HEK293T (cell line): ENCODE measurements around the gene AJM1.

Experiments
- ARNT ChIP-seq: fragments of 450-650 bp; IDR thresholded peaks from 2 replicates; pipeline ENCODE4 v1.6.1; 2017; ENCODE audit warnings: mild to moderate bottlenecking
- FOXA1 ChIP-seq: fragments of 450-650 bp; IDR thresholded peaks from 2 replicates; pipeline ENCODE4 v1.6.1; 2016; ENCODE audit warnings: mild to moderate bottlenecking
- HDGF ChIP-seq: fragments of 450-650 bp; IDR thresholded peaks from 2 replicates; pipeline ENCODE4 v1.6.1; 2017; ENCODE audit warnings: antibody characterized with exemption, borderline replicate concordance
- SP1 ChIP-seq: fragments of 450-650 bp; IDR thresholded peaks from 2 replicates; pipeline ENCODE4 v1.6.1; 2017
- TARDBP ChIP-seq: fragments of 450-650 bp; IDR thresholded peaks from 2 replicates; pipeline ENCODE4 v1.6.1; 2016

DNA sequence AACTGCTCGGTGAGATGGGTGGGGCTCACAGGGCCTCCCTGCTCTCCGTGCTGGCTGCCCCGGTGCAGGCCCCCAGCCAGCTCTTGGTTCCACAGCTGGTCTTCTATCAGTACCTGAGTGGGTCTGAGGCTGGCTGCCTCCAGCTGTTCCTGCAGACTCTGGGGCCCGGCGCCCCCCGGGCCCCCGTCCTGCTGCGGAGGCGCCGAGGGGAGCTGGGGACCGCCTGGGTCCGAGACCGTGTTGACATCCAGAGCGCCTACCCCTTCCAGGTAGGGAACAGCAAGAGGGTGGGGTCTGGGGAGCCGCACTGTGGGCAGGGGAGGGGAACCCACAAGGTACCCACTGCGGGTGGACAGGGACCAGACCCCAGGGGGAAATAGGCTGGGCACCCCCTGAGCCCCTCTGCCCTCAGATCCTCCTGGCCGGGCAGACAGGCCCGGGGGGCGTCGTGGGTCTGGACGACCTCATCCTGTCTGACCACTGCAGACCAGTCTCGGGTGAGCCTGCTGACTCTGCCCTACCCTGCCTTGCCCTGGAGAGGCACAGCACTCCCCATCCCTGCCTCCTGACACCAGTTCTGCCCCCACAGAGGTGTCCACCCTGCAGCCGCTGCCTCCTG is 12.7 kb downstream of the AJM1 start:
- TF ChIP-seq FOXA1 (no peak), SP1 (no peak), ARNT (no peak), HDGF (no peak), TARDBP (no peak)
